NOMO-1 treated with dmso at 0.1 percent for 144 hours (cell line): ENCODE measurements around the gene MEGF11.

Experiments
- DNase-seq: peaks from one replicate; lab custom pipeline; 2025; ENCODE audit not compliant: unreplicated experiment; lab: John Stamatoyannopoulos, UW

MEGF11 gene

GRCh38 chr15:66123799-66124198 is 129.8 kb downstream of the MEGF11 start:
- no peak for DNase-seq

GRCh38 chr15:66120422-66120821 is 133.1 kb downstream of the MEGF11 start:
- DNase-seq = no peak

DNA sequence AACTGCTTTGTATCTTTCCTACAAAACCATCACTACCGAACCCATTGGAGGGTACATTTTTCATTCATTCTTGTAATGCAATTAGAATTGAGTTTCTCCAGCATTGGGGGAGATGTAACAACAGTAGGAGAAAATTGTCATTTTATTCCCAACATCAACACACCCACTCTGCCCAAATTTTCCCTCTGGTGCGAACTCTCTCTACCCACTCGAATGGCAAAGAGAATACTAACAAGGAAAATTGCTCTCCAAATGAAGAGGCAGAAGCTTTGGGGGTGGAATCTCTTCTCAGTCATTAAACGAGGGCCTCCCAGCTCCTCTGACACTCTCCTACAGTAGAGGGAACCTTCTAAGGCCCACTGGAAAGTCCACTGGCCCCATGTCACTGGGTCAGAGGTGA is 135.7 kb downstream of the MEGF11 start:
- no peak for DNase-seq

DNA sequence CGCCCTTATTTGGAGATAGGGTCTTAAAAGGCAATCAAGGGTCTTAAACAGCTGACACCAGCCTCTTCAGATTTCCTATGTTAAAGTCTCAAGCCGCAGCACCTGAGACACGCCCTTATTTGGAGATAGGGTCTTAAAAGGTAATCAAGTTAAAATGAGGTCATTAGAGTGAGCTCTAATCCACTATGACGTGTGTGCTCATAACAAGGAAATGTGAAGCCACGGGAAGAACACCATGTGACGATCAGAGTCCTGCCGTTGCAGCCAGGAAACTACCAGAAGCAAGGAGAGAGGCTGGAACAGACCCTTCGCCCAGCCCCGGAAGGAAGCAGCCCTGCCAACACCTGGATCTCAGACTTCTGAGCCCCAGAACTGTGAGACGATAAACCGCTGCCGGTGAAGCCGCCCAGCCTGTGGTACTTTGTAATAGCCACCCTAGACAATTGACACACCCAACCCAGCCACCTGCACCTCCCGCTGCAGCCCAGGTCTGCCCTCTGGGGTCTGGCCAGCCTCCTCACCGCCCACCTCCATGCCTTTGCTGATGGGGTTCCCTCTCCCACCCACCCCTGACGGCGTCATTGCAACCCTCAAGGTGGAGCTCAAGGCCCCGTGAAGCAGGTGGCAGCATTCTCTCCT is 137.9 kb downstream of the MEGF11 start:
- no peak for DNase-seq

DNA sequence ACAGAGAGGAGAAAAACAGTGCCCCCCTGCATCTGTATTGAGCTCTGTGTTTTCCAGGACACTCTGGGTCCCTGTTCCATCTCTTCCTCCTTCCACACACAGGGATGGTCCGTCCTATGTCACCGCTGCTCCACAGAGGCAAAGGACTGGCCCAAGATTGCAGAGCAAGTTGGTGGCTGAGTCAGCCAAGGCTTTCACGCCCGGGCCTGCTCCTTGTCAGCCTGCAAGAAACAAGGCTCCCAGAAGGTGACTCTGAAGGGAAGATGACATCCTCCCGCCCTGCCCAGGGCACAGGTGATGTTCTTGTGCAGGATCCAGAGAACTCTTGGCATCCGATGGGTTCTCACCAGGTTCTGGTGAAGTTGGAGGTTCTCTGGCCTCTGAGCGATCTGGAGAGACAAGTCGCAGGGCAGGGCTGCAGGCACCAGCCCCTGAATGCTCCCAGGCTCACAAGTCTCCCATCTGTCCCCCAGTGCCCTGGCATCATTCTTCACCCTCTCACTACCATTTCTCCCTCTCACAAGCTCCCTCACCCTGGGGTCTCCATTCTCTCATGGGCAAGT is 138.6 kb downstream of the MEGF11 start:
- no peak for DNase-seq

DNA sequence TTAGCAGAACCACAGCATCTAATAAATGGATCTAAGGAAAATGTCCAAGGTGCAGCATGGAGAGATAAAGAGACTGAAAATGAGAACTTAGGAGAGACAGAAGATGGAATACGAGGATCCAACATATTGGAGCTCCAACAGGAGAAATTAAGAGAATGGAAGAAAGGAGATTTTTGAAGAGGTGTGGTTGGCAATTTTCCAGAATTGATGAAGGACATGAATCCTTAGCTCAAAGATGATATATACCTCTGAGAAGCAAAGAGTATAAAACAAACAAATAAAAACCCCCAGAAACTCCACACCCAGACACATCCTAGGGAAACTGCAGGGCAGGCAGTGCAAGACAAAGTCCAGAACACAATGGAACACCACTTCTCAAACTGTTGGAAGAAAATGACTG is 141.2 kb downstream of the MEGF11 start:
- no peak for DNase-seq

DNA sequence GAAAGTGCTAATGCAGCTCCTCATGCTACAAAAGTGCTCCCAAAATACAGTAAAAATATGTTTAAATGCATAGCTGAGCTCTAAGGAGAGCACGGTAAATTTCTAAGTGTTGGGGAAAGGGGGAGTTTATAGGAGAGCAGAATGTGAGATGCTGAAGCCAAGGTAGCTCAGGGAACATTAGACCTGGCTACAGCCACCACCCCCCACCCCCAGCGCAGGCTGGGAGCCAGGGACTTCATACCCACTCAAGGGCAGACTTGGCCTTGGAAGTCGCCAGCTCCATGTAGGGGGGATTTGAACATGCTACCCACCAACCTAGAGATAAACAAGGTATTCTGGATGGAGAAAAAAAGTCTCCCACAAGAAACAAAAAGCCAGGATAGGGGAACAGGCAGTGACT is 142.2 kb downstream of the MEGF11 start:
- DNase-seq = no peak

DNA sequence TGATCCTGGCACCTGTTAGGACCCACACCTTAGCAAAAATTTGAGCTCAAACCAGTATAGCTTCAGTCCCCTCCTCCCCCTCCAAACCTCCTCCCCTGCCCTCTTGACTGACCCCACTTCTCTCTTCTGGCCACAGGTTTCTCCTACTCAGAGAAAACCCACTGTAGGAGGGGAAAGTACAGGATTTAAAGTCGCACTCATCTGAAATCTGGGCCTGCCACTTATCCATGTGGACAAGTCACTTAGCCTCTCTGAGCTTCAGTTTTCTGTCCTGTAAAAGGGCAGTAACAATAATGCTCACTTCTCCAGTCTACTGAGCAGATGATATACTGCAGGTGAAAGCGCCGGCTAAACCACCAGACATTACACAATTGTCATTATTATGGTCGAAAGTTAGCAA is 142.7 kb downstream of the MEGF11 start:
- no peak for DNase-seq

DNA sequence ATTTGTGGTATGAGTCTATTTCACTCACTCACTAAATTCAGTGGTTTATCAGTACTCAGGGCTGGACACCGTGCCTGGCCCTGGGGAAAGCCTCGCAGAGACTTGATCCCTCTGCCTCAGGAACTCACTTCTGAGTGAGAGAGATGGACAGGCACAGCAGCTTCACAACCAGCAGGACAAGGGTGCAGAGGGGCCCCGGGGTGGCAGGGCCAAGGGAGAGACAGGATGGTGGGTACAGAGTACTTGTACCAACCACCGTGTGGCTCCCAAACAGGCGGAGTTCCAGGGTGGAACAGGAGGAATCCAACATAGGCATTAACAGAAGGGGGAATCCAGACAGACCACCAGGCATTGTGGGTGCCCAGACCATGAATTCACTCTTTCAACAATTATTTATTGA is 143.7 kb downstream of the MEGF11 start:
- DNase-seq = no peak

- DNase-seq = no peak
These were observed 144.9 kb downstream of the MEGF11 start for GRCh38 chr15:66108483-66109265.

GRCh38 chr15:66107070-66107469 is 146.5 kb downstream of the MEGF11 start:
- no peak for DNase-seq

DNA sequence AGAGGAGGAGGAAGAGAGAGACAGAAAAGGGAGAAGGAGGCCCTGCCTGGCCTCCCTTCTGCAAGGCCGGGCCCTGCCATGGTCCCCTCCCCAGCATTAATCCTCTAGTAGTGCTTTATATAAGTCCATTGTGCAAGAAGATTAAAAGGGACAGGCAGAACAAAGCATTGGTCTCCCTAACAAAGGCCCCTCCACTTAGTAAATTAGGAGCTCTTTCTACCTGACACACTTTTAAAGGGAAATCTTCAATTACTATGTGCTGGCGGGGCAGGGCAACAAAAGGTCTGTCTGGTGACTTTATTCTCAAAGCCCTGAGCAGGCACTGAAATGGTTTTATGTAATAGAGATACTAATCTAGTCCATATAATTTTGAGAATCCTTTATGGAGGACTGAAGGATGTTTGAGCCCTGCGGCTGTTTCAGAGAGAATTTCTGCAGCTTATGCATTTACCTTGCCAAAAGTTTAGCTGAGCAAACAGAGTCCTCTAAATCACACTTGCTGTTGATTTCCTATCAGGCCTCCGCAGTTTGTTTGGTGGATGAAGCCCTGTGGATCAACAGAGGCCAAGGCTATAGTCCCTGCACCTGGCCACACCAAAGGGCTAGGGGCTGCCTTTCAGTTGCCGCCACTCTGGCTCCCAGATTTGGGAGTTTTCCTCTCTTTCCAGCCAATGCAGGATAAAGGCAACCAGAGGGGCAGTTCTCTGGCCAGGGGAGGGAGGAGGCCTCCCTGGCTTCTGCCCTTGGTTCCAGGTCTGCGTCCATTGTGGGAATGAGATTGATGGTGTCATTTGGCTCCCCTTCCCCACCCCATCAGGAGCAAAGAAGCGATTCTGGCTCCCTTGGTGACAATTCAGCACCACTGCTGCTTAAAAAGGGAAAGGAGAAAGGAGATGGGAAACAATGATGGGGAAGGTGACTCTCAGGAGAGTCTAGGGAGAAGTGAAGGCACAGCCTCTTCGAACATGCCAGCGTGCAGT is 148.0 kb downstream of the MEGF11 start:
- DNase-seq = no peak

DNA sequence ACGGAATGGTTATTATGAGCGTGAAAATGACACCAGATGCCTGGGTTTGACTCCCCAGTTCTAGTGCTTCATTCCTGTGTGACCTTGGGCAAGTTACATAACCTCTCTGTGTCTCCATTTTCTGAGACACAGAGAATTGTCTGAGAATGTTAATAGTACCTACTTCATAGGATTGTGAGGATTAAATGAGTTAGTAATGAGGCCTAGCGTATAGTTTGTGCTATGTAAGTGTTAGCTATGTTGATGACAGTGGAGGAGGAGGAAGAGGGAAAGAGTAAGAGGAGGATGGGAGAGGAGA is 150.3 kb downstream of the MEGF11 start:
- no peak for DNase-seq

DNA sequence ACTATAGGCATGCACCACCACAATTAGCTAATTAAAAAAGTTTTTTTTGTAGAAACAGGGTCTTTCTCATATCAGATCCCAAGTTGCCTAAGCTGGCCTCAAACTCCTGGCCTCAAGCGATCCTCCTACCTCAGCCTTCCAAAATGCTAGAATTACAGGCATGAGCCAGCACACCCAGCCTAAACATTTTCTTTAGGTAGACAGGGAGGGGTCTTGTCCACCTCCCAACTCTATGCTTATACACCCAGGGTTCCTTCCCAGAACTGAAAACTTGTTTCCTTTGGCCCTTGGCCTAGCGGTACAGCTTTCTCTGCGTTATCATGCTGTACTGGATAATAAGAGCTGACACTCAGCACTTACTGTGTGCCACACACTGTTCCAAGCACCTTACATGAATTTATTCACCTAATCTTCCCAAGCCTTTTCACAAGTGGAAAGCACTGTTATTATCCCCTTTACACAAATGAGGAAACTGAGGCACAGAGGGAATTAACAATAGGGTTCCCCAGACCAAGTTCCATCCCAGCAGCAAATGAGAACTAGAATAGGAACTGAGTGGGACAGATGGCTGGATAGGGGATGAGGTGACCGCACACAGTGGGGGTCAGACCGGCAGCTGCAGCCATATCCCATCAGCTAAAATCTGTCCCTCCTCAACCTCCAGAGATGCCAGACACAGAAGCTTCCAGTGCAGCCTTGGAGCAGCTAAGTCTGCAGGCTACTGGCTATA is 150.8 kb downstream of the MEGF11 start:
- no peak for DNase-seq

- DNase-seq = no peak
These were observed 151.7 kb downstream of the MEGF11 start for GRCh38 chr15:66101715-66102395.

- no peak for DNase-seq
These were observed 152.8 kb downstream of the MEGF11 start for GRCh38 chr15:66100761-66101160.

GRCh38 chr15:66099950-66100671 is 153.4 kb downstream of the MEGF11 start:
- DNase-seq = no peak

GRCh38 chr15:66098022-66098363 is 155.6 kb downstream of the MEGF11 start:
- no peak for DNase-seq

GRCh38 chr15:66097151-66098021 is 156.2 kb downstream of the MEGF11 start:
- DNase-seq = no peak
